Measurements from ENCODE around the gene CPOX.

CPOX gene

DNA sequence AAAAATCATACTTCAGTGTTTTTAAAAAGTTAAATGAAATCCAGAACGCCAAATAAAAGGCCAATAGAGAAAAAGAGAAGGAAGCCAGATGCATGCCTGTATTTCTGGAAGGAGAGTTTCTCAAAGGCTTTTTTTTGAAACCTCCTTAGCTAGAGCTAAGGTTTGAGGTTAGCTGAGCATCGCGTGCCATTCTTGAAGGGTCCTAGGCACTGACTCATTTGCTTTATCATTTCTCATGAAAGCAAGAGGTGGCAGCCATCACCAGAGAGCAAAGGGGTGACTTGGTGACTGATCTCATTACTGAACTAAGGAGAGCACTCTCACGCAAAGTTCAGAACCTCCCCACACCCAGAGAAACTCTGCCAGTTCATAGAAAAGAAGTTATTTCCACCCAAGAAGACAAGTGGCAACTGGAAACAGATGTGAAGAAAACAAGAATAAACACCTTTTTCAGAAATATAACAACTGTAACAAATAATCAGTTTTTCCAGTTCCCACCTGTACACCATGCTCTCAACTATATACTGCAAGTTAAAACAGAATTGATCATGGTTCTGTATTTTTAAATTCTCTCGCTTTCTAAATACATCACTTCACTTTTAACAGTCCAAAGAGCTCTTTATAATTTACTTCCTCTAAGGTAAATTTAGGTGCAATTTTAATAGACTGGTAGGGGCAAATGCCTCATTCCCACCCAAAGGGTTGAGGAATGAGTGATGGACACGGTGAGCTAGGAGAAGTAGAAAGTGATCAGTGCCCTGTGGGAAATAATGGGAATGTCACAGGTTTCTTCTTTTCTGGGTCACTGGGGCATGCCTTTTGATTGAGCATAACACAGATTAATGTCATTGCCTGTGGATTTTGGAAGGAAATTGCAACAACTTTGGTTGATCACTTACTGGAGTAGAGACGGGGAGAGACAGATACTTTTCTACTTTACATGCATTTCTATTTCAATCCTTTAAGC lies 37.0 kb downstream of the CPOX start:
- TF ChIP-seq CREB1 (IDR thresholded peaks at IDR 0.05; ENCODE audit: low read depth) (no peak), NFIC (IDR thresholded peaks at IDR 0.05) (no peak)
- TF ChIP-seq, protein P1, sequence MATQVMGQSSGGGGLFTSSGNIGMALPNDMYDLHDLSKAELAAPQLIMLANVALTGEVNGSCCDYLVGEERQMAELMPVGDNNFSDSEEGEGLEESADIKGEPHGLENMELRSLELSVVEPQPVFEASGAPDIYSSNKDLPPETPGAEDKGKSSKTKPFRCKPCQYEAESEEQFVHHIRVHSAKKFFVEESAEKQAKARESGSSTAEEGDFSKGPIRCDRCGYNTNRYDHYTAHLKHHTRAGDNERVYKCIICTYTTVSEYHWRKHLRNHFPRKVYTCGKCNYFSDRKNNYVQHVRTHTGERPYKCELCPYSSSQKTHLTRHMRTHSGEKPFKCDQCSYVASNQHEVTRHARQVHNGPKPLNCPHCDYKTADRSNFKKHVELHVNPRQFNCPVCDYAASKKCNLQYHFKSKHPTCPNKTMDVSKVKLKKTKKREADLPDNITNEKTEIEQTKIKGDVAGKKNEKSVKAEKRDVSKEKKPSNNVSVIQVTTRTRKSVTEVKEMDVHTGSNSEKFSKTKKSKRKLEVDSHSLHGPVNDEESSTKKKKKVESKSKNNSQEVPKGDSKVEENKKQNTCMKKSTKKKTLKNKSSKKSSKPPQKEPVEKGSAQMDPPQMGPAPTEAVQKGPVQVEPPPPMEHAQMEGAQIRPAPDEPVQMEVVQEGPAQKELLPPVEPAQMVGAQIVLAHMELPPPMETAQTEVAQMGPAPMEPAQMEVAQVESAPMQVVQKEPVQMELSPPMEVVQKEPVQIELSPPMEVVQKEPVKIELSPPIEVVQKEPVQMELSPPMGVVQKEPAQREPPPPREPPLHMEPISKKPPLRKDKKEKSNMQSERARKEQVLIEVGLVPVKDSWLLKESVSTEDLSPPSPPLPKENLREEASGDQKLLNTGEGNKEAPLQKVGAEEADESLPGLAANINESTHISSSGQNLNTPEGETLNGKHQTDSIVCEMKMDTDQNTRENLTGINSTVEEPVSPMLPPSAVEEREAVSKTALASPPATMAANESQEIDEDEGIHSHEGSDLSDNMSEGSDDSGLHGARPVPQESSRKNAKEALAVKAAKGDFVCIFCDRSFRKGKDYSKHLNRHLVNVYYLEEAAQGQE (IDR thresholded peaks at IDR 0.05; ENCODE audit: low read depth): no peak

DNA sequence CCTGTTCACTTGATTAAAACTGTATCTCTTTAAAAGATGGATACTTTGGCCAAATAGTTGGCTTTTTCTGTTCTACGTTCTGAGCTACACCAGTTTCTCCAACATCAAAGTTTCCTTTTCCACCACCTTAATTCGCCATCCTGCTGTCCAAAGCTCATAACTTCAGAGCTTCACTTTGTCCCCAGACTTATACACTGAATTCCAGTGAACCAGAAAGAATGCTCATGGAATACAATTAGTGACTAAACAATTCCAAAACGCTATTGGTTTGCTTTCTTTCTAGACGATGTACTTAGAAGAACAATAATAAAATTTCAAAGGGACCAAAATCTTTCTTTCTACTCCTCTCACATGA lies 38.4 kb downstream of the CPOX start:
- TF ChIP-seq, protein P1 (IDR thresholded peaks at IDR 0.05; ENCODE audit: low read depth): no peak
- no peak for TF ChIP-seq CREB1 (IDR thresholded peaks at IDR 0.05; ENCODE audit: low read depth)
- no peak for TF ChIP-seq FOXM1 (IDR thresholded peaks at IDR 0.05; ENCODE audit: borderline replicate concordance, low read depth)
- TF ChIP-seq TAF1 (IDR thresholded peaks at IDR 0.05; ENCODE audit: low read depth): no peak
- TF ChIP-seq, protein P2, sequence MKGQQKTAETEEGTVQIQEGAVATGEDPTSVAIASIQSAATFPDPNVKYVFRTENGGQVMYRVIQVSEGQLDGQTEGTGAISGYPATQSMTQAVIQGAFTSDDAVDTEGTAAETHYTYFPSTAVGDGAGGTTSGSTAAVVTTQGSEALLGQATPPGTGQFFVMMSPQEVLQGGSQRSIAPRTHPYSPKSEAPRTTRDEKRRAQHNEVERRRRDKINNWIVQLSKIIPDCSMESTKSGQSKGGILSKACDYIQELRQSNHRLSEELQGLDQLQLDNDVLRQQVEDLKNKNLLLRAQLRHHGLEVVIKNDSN (IDR thresholded peaks at IDR 0.05): no peak

DNA sequence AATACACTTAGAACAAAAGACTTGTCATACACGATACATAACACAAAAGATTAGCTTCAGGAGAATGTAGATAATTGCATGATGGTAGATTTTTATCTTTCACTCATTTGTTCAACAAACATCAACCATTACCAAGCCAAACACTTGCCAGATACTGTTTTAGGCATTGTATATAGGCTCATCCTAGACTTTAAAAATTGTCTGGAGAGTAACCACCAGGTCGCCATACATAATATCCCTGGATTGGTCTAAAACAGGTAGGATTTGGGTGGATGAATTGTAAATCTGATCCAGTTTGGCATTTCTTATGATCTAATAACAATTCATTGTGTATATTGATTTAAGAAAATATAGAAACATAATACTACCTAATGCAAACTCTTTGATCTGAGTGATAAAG lies 38.8 kb downstream of the CPOX start:
- TF ChIP-seq, protein P2 (IDR thresholded peaks at IDR 0.05): no peak
- TF ChIP-seq FOXM1 (IDR thresholded peaks at IDR 0.05; ENCODE audit: borderline replicate concordance, low read depth) (no peak), EP300 (IDR thresholded peaks at IDR 0.05; ENCODE audit: borderline replicate concordance) (no peak), CEBPB (IDR thresholded peaks at IDR 0.05) (no peak), CREB1 (IDR thresholded peaks at IDR 0.05; ENCODE audit: low read depth) (no peak), NFIC (IDR thresholded peaks at IDR 0.05) (no peak), YY1 (IDR thresholded peaks at IDR 0.05; ENCODE audit: low read depth) (no peak), RAD21 (IDR thresholded peaks at IDR 0.05; ENCODE audit: low read depth) (no peak), TAF1 (IDR thresholded peaks at IDR 0.05; ENCODE audit: low read depth) (no peak), TEAD4 (IDR thresholded peaks at IDR 0.05) (no peak), EGR1 (IDR thresholded peaks at IDR 0.05) (no peak), ZBTB7A (IDR thresholded peaks at IDR 0.05; ENCODE audit: low read depth) (no peak), TCF12 (IDR thresholded peaks at IDR 0.05; ENCODE audit: low read depth) (no peak)
- TF ChIP-seq, protein P1 (IDR thresholded peaks at IDR 0.05; ENCODE audit: low read depth): no peak
- TF ChIP-seq, protein P3, sequence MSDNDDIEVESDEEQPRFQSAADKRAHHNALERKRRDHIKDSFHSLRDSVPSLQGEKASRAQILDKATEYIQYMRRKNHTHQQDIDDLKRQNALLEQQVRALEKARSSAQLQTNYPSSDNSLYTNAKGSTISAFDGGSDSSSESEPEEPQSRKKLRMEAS (IDR thresholded peaks at IDR 0.05): no peak

DNA sequence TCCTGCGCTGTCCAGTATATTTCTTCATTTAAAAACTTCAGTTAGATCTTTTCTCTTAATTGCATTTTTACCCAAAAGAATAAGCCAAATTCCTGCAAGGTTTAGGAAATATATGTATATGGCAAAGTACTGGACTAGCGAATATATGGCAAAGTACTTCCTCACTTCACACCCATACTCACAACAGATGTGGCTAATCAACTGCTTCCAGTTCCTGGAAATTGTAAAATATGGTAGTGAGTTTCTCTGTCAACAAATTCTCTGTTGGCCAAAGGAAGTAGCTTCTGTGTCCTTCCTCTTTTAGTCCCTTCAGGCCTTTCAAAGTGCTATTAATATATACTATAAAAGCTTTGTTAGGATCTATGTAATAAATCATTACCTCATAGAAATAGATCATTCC lies 39.7 kb downstream of the CPOX start:
- TF ChIP-seq RAD21 (IDR thresholded peaks at IDR 0.05; ENCODE audit: low read depth) (no peak), FOXM1 (IDR thresholded peaks at IDR 0.05; ENCODE audit: borderline replicate concordance, low read depth) (no peak), CREB1 (IDR thresholded peaks at IDR 0.05; ENCODE audit: low read depth) (no peak), EGR1 (IDR thresholded peaks at IDR 0.05) (no peak), TAF1 (IDR thresholded peaks at IDR 0.05; ENCODE audit: low read depth) (no peak)
- TF ChIP-seq, protein P2 (IDR thresholded peaks at IDR 0.05): no peak
